T-cell (primary cell): ENCODE measurements around the gene CD1D. TPM values are rescaled to one million over a fixed set of nuclear protein-coding genes. Genes with fewer than 3 reads are reported as not detected.

Source experiments
- ATAC-seq, 4 experiments: fragments of 200-7000 bp in 3 of 4; fragments of 150-1000 bp in 1 of 4; cut with Tn5 transposase; replicated peaks in 1 of 4; 1 replicate in 3 of 4; 2 replicates in 1 of 4; pipeline ENCODE4 v1.10.0; 2021; ENCODE audit warnings: moderate library complexity in 3 of 4, mild to moderate bottlenecking in 2 of 4, moderate number of reproducible peaks in 1 of 4
- CTCF ChIA-PET, 2 donors: fragments of 300-600 bp; sonication (Branson Sonifier 250); formaldehyde crosslinking; loops; one replicate each; lab custom pipeline; 2022; ENCODE audit warnings: antibody characterized with exemption in 2 of 2; lab: Charles Lee
- POLR2A ChIA-PET, 2 donors: fragments of 300-600 bp; sonication (Branson Sonifier 250); formaldehyde crosslinking; loops; one replicate each; lab custom pipeline; 2022; ENCODE audit warnings: antibody characterized with exemption in 2 of 2; lab: Charles Lee
- DNase-seq, 35 experiments: peaks; one replicate each; pipeline versions ENCODE4 v3.0.0 to v3.0.0-alpha.2; 2013 to 2023
- H3K27ac ChIP-seq: one replicate; pipeline ENCODE4 v1.5.1; 2013; ENCODE audit warnings: low read length
- H3K27me3 ChIP-seq, 2 experiments: replicated peaks in 1 of 2; 1 replicate in 1 of 2; 2 replicates in 1 of 2; pipeline versions ENCODE4 v1.6.1 to v1.7.0; 2013; ENCODE audit warnings: low read length in 1 of 2, mixed read lengths in 1 of 2; ENCODE audit not compliant: control insufficient read depth in 2 of 2, insufficient read depth in 2 of 2; ENCODE audit errors: extremely low read depth in 1 of 2
- H3K36me3 ChIP-seq, 2 donors: 1 replicate in 1 of 2; 2 replicates in 1 of 2; pipeline versions ENCODE4 v1.6.1 to v1.7.0; 2013; ENCODE audit warnings: low read length in 1 of 2; ENCODE audit not compliant: control insufficient read depth in 2 of 2, insufficient read depth in 1 of 2; ENCODE audit errors: extremely low read depth in 1 of 2
- H3K4me1 ChIP-seq, 2 experiments: 1 replicate in 1 of 2; 2 replicates in 1 of 2; pipeline versions ENCODE4 v1.6.1 to v1.7.0; 2013; ENCODE audit warnings: low read length in 2 of 2, mixed read lengths in 1 of 2; ENCODE audit not compliant: insufficient read depth in 2 of 2, control insufficient read depth in 1 of 2; ENCODE audit errors: extremely low read depth in 1 of 2
- H3K4me3 ChIP-seq, 2 donors: 1 replicate in 1 of 2; 2 replicates in 1 of 2; pipeline versions ENCODE4 v1.5.1 to v1.7.0; 2013; ENCODE audit warnings: mild to moderate bottlenecking in 2 of 2, low read length in 1 of 2, moderate library complexity in 1 of 2; ENCODE audit not compliant: control insufficient read depth in 1 of 2; ENCODE audit errors: extremely low read depth in 1 of 2
- H3K9me3 ChIP-seq: 2 replicates; pipeline ENCODE4 v1.7.0; 2013
- H3K27ac Mint-ChIP-seq, 2 donors: one replicate each; pipeline ENCODE4 v1.8.0; 2020 to 2021; ENCODE audit warnings: mild to moderate bottlenecking in 2 of 2, mixed read lengths in 2 of 2
- H3K27me3 Mint-ChIP-seq, 2 donors: one replicate each; pipeline ENCODE4 v1.8.0; 2021 to 2022; ENCODE audit warnings: mixed read lengths in 2 of 2
- H3K36me3 Mint-ChIP-seq: one replicate; pipeline ENCODE4 v1.8.0; 2021; ENCODE audit warnings: mixed read lengths
- H3K4me1 Mint-ChIP-seq, 3 donors: one replicate each; pipeline ENCODE4 v1.8.0; 2020 to 2022; ENCODE audit warnings: mixed read lengths in 3 of 3, mild to moderate bottlenecking in 1 of 3
- H3K4me3 Mint-ChIP-seq, 3 donors: one replicate each; pipeline ENCODE4 v1.8.0; 2020 to 2022; ENCODE audit warnings: mild to moderate bottlenecking in 3 of 3, mixed read lengths in 3 of 3, moderate library complexity in 3 of 3
- H3K9me3 Mint-ChIP-seq, 3 donors: one replicate each; pipeline ENCODE4 v1.8.0; 2020 to 2022; ENCODE audit warnings: mixed read lengths in 3 of 3
- WGBS: methylation state at CpG from one replicate; pipeline ENCODE4 v1.1.5; 2013; ENCODE audit warnings: missing lambda C conversion rate; ENCODE audit not compliant: insufficient coverage; 5-methylcytosine and 5-hydroxymethylcytosine counted together
- total RNA-seq, 35 experiments: library from RNA in 6 of 35; stranded (reverse) in 6 of 35; fragments of 120-200 nt in 1 of 35; gene quantifications; one replicate each; pipeline versions ENCODE4 v1.2.1 to v1.2.4 and lab custom pipeline; 2013 to 2026

Gene CD1D
- total RNA-seq, 5 donors from 2014 or later (not counting 1 experiment from before 2014, with no cell fraction given) = 0.10 to 0.22 (median 0.20) TPM; not detected in 2

GRCh38 chr1:158177700-158178450 lies 2.8 kb upstream of the CD1D start:
- Mint-ChIP-seq H3K27ac (no peak overlapping the region), H3K9me3 (no peaks in the 10 kb centered on the region), H3K36me3 (no peaks in the 10 kb centered on the region), H3K4me1 (peaks cover 17 to 35% (median 27%) of the 10 kb centered on the region in 3 donors), H3K27me3 (peaks cover 64 to 66% of the 10 kb centered on the region in 2 donors), H3K4me3 (peak overlapping the region; percentile 2 to 40 (median 14))
- Histone ChIP-seq H3K9me3 (no peaks in the 10 kb centered on the region), H3K4me1 (peaks cover 5 to 10% of the 10 kb centered on the region in 2 experiments), H3K4me3 (peak overlapping the region in 1 of 2 donors; percentile 38), H3K27ac (no peak overlapping the region), H3K27me3 (peaks cover 0 to 40% of the 10 kb centered on the region in 2 experiments), H3K36me3 (no peaks in the 10 kb centered on the region)
- peak in 6 of 35 experiments; percentile 5 to 32 (median 14) for DNase-seq
- WGBS = 39% methylated on average over 29 of the region's 34 CpGs
- ChIA-PET CTCF (interaction anchor here in 1 of 2 donors (0.7 kb wide), 1 partner anchor 1771 kb away, joined by 4 read pairs; no protein-coding TSS in a partner anchor), POLR2A (no interaction called here)
- ATAC-seq = peak in 3 of 4 experiments; percentile 36 to 71 (median 59)

- CTCF ChIA-PET = no interaction called here
- DNase-seq = no peak
- H3K36me3 Mint-ChIP-seq = no peaks in the 10 kb centered on the region
- H3K36me3 ChIP-seq = no peaks in the 10 kb centered on the region
- no peak overlapping the region for H3K4me3 ChIP-seq
- peaks cover 17 to 35% (median 27%) of the 10 kb centered on the region in 3 donors for H3K4me1 Mint-ChIP-seq
- no peaks in the 10 kb centered on the region for H3K9me3 Mint-ChIP-seq
- ATAC-seq = no peak
- H3K27me3 ChIP-seq = peaks cover 0 to 46% of the 10 kb centered on the region in 2 experiments
- no peak overlapping the region for H3K27ac Mint-ChIP-seq
- peaks cover 5 to 10% of the 10 kb centered on the region in 2 experiments for H3K4me1 ChIP-seq
- H3K27me3 Mint-ChIP-seq = peaks cover 67 to 76% of the 10 kb centered on the region in 2 donors
- no peak overlapping the region for H3K27ac ChIP-seq
- peak overlapping the region in 1 of 3 donors; percentile 83 for H3K4me3 Mint-ChIP-seq
- no peaks in the 10 kb centered on the region for H3K9me3 ChIP-seq
- 71% methylated on average over 3 of the region's 4 CpGs for WGBS
- POLR2A ChIA-PET = no interaction called here
Measured at GRCh38 chr1:158179301-158180041, 1.2 kb upstream of the CD1D start.

GRCh38 chr1:158181577-158181922 lies 855 bp downstream of the CD1D start:
- ChIA-PET POLR2A (interaction anchor here in 1 of 2 donors (0.6 kb wide), 1 partner anchor 140 kb away, joined by 3 read pairs; no protein-coding TSS in a partner anchor), CTCF (no interaction called here)
- Histone ChIP-seq H3K36me3 (no peaks in the 10 kb centered on the region), H3K27ac (no peak overlapping the region), H3K4me3 (peak overlapping the region; percentile 28 to 81), H3K4me1 (peaks cover 5 to 10% of the 10 kb centered on the region in 2 experiments), H3K9me3 (no peaks in the 10 kb centered on the region), H3K27me3 (peaks cover 0 to 45% of the 10 kb centered on the region in 2 experiments)
- Mint-ChIP-seq H3K27me3 (peaks cover 59 to 71% of the 10 kb centered on the region in 2 donors), H3K4me1 (peaks cover 17 to 33% (median 27%) of the 10 kb centered on the region in 3 donors), H3K4me3 (peak overlapping the region; percentile 68 to 83 (median 75)), H3K36me3 (no peaks in the 10 kb centered on the region), H3K27ac (no peak overlapping the region), H3K9me3 (no peaks in the 10 kb centered on the region)
- WGBS = 31% methylated on average over 13 of the region's 13 CpGs
- ATAC-seq (no peak), DNase-seq (no peak)

GRCh38 chr1:158185770-158186169 lies 5.1 kb downstream of the CD1D start:
- ATAC-seq (no peak), DNase-seq (no peak)
- Histone ChIP-seq H3K36me3 (no peaks in the 10 kb centered on the region), H3K9me3 (no peaks in the 10 kb centered on the region), H3K27me3 (peaks cover 0 to 28% of the 10 kb centered on the region in 2 experiments), H3K27ac (no peak overlapping the region), H3K4me3 (no peak overlapping the region), H3K4me1 (peaks cover 2 to 9% of the 10 kb centered on the region in 2 experiments)
- WGBS = no CpG with 5 or more reads among the region's 3 CpGs
- Mint-ChIP-seq H3K27ac (no peak overlapping the region), H3K4me1 (peaks cover 11 to 14% (median 12%) of the 10 kb centered on the region in 3 donors), H3K27me3 (peaks cover 54 to 56% of the 10 kb centered on the region in 2 donors), H3K36me3 (no peaks in the 10 kb centered on the region), H3K4me3 (no peak overlapping the region), H3K9me3 (no peaks in the 10 kb centered on the region)
- ChIA-PET CTCF (no interaction called here), POLR2A (interaction anchor here in 1 of 2 donors (0.7 kb wide), 1 partner anchor 38 kb away, joined by 3 read pairs; no protein-coding TSS in a partner anchor)

GRCh38 chr1:158186180-158186579 lies 5.5 kb downstream of the CD1D start:
- Mint-ChIP-seq H3K27me3 (peaks cover 51 to 53% of the 10 kb centered on the region in 2 donors), H3K36me3 (no peaks in the 10 kb centered on the region), H3K27ac (no peak overlapping the region), H3K4me1 (peaks cover 7 to 10% (median 8%) of the 10 kb centered on the region in 3 donors), H3K4me3 (no peak overlapping the region), H3K9me3 (no peaks in the 10 kb centered on the region)
- H3K36me3 ChIP-seq = no peaks in the 10 kb centered on the region
- H3K4me3 ChIP-seq = no peak overlapping the region
- H3K9me3 ChIP-seq = no peaks in the 10 kb centered on the region
- peaks cover 0 to 24% of the 10 kb centered on the region in 2 experiments for H3K27me3 ChIP-seq
- H3K27ac ChIP-seq = no peak overlapping the region
- ChIA-PET CTCF (interaction anchor here in 1 of 2 donors (0.8 kb wide), 1 partner anchor 843 kb away, joined by 3 read pairs; no protein-coding TSS in a partner anchor), POLR2A (interaction anchor here in 1 of 2 donors (0.7 kb wide), 1 partner anchor 39 kb away, joined by 3 read pairs; no protein-coding TSS in a partner anchor)
- WGBS = 80% methylated on average over 1 of the region's 3 CpGs
- H3K4me1 ChIP-seq = peaks cover 2 to 5% of the 10 kb centered on the region in 2 experiments
- DNase-seq (no peak), ATAC-seq (no peak)

GRCh38 chr1:158188611-158189010 lies 7.9 kb downstream of the CD1D start:
- Histone ChIP-seq H3K27ac (no peak overlapping the region), H3K36me3 (no peaks in the 10 kb centered on the region), H3K27me3 (peaks cover 0 to 12% of the 10 kb centered on the region in 2 experiments), H3K9me3 (no peaks in the 10 kb centered on the region), H3K4me1 (peaks cover 0 to 2% of the 10 kb centered on the region in 2 experiments), H3K4me3 (no peak overlapping the region)
- no peak overlapping the region for H3K27ac Mint-ChIP-seq
- H3K27me3 Mint-ChIP-seq = peaks cover 29 to 33% of the 10 kb centered on the region in 2 donors
- peaks cover 0 to 2% (median under 1%) of the 10 kb centered on the region in 3 donors for H3K9me3 Mint-ChIP-seq
- H3K36me3 Mint-ChIP-seq = no peaks in the 10 kb centered on the region
- ChIA-PET POLR2A (no interaction called here), CTCF (no interaction called here)
- H3K4me1 Mint-ChIP-seq = no peaks in the 10 kb centered on the region
- ATAC-seq = no peak
- DNase-seq = no peak
- H3K4me3 Mint-ChIP-seq = no peak overlapping the region
- no CpG with 5 or more reads among the region's 4 CpGs for WGBS
